Stimulated activated CD8-positive, alpha-beta memory T cell treated with anti-CD3 and anti-CD28 coated beads, Interleukin-7, amount 100 ng/mL, for 48 hours (primary cell): ENCODE data around the gene KAT6B.

Experiments used
- DNase-seq, 2 donors: peaks; one replicate each; pipeline ENCODE4 v3.0.0-alpha.2; 2020; ENCODE audit warnings: low read depth in 1 of 2; ENCODE audit errors: extremely low read depth in 1 of 2

Gene KAT6B

DNA sequence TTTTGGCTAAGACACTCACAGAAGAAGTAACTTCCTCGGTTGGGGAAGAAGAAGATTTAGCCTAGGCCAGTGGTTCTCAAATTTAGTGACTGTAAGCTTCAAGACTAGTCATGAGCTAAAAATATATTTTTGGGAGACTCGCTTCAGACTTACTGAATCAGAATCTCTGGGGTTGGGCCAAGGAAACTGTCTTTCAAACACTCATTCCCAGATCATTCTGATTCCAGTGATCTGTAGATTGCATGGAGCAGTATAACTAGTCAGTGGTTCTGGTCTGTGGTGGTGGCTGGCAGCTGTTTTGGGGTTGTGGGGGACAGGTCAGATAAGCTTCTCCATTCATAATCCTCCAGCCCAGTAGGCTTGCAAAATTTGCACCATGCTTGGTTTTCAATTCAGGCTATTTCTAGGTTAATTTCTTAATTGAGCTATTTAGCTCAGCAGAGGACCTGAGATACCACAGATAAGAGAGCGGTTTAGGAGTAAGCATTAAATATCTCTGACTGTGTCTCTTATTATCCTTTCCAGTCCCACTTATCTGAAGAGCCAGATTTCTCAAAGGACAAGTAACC, 3.8 kb upstream of the KAT6B start:
- no peak for DNase-seq

DNA sequence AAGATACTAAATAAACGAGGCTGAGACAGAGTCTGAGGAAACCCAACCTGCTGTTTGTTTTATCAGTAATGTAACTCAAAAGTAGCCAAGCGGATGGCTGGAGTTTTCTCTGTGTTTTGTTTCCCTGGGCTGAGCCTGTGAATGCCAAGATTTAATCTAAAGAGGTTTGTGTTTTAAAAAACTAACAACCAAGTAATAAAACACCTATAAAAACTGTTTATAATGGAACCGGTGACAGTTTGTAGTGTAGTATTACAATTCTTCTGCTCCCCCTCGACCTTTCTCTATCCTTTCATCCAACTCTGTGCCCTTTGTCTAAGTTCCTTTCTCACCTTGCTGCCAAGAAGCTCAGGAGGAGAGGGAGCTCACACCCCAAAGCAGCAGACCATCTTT, 2.6 kb upstream of the KAT6B start:
- DNase-seq = no peak

DNA sequence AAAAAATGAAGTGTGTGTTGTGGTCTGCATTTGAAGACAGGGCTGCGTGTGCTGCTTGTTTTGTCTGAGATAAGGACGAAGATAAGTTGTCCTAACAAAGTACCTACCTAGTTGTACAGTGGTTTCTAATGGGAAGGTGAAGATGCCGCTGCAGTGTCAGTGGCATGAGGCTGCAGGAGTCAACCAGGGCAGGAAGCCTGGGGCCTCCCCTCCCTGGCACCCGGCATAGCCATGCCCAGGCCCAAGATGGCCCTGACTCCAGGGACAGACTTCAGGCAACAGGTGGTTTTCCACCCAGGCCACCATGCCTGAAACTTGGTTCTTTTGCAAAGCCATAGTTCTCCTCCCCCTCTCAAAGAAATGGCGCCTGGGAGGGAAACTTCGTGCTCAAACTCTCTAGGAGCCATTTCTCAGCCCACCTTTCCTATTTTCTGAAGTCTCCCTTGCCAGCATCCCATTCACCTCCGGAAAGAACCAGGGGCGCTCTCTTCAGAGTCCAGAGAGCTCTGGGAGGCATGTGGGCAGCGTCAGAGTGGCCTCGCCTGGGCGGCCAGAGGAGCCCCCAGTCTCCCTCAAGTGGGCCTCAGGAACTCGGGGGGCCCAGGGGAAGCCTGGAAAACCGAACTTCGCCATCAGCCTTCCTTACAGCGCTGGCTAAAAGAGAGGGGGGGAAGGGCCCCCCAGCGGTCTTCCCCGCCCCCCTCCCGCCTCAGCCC, 2.1 kb upstream of the KAT6B start:
- no peak for DNase-seq

DNA sequence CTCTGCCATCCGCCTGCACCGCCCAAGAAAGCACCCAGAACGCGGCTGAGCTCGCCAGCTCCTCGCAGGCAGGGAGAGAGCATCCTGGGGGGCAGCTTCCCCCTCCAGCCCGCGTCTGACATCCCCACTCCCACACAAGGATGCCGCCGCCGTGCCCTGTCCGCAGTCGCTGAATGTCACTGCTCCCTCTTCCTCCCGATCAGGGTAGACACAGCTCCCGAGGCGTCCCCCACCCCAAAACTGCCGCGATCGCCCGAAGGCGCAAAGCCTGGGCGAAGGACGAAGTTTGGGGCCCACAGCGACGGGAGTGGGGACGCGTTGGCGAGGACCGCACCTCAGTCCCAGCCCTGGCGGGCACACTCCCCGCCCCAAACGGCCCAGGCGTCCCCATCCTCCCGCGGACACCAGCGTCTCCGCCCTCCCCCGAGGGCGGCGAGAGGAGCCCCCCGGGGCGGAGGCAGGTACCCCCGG, 1.5 kb upstream of the KAT6B start:
- peak; percentile 17 to 19 for DNase-seq

DNA sequence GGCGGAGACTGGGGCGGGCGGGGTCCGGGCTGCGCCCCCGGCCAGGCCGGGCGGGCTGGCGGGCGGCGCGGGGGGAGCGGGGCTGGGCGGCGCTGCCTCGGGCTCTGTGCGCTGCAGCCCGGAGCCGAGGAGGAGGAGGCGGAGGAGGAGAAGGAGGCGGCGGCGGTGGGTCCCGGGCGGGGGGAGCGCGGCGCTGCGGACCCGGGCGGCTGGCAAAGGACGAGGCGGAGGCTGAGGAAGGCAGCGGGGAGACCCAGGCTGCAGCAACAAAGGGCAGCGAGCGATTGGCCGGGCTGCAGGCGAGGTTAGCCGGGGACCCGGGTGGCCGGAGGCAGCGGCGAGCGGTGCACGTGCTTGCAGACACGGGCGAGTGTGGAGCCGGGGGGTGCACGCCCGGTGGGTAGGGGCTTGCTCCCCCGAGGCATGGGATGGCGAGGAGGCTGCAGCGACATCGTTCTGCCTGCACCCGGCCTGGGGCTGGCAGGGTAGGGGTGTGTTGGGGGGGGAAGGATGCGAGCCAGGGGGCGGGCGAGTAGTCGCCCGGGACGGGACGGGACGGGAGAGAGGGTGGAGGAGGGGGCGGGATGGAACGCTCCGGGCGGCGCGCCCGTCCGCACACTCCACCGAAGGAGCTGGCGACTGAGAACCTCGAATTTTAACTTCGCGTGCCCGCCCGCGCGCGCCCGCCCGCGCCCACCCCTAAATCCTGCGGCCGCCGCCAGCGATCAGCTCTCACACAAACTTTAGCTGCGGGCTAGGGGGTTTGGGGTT, 844 bp upstream of the KAT6B start:
- DNase-seq = peak; percentile 11 to 27

DNA sequence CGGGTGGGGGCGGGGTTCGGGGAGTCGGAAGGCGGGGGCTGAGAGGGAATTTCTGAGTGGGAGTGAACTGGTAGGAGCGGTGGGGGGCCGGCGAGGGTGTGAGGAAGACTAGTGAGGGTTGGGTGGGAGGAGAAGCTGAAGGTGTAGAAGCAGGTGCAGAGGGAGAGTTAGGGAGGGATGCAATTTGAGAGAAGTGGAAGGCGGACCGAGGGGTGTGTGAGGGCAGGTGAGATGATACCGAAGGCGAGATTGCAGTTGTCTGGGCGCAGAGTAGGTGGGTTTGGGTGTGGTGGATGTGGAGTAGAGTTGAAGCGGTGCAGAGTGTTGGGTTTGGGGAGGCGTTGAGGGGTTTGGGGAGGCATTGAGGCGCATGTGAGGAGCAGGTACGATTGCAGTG, 643 bp downstream of the KAT6B start:
- no peak for DNase-seq

DNA sequence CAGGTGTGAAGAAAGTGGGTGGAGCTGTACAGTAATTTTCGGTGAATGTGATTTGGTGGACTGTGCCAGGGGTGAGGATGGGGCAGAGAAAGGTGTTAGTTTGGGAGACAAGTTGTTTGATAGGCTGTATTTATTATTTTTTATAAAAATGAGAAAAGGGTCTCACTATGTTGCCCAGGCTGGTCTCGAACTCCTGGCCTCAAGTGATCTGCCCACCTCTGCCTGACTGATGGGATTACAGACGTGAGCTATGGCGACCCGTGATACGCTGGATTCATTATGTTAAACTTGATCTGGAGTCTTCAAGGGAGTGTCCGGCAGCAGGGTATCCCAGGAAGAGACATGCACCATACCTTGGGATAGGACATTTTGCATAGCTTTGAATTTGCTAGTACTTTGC, 1.3 kb downstream of the KAT6B start:
- DNase-seq = no peak

DNA sequence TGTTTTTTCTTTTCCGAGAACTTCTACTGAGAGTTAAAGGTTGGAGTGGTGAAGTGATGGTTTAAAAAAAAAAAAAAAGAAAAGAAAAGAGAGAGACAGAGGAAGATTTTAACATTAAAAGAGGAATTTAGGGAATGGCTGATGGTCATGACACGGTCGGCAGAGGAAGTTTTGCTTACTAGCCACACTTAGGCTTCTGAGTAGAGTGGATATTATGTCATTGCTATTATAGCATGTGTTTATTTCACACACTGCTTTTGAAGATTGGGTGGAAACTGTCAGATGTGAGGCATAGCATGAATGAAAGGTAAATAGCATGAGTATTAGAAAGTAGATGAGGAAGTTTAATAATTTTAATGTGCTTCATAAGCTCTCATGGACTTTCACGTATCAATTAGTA, 2.5 kb downstream of the KAT6B start:
- DNase-seq = no peak

DNA sequence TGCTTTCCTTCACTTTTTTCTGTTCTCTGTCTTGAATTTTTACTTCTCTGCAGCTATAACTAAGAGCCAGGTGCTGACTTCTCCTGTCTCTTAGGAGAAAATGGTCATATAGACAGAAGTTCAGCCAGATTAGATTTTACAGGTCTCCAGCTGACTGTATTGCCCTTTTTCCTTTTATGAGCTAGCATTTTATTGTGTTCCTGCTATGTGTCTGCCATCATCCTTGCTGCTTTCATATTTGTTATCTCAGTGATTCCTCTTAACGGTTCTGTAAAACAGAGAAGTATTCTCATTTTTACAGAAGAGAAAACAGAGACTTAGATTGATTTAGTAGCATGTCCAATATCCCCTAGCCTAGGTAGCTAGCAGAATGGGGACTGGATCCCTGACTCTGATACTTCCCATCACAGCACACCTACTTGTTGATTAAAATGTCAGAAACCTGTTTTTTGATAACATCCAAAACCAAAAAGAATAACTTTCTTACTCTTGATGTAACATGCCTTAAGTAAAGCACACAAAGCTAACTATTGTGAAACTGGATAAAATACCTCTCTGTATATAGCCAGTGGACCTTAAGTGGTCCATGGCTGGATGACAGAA, 5.2 kb downstream of the KAT6B start:
- no peak for DNase-seq

DNA sequence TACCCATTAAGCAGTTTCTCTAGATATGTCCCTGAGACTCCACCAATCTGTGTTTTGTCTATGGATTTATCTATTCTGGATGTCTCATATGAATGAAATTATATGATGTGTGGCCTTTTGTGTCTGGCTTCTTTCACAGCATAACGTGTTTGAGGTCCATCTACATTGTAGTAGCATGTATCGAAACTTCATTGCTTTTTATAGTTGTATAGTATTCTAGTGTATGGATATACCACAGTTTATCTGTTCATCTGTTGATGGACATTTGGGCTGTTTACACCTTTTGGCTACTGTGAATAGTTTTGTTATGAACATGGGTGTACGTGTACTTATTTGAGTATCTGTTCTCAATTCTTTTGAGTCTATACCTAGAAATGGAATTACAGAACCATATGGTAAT, 9.6 kb downstream of the KAT6B start:
- DNase-seq = no peak

DNA sequence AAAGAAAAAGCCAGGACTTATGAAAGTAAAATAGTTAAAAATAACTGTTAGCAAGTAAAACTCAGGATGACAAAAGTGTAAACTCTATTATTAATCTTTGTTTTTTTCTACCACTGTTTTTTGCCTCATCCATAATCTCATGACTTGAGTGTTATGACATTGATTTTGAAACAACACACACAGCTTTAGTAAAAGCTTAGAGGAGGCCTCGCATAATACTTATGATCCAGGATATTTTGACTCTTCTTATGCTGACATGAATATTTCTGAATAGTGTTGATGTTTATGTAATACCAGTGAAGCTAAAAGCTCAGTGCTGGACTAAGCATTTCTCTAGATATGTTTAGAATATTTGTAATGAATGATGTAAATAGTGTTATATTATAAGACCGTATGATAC, 10.5 kb downstream of the KAT6B start:
- no peak for DNase-seq

DNA sequence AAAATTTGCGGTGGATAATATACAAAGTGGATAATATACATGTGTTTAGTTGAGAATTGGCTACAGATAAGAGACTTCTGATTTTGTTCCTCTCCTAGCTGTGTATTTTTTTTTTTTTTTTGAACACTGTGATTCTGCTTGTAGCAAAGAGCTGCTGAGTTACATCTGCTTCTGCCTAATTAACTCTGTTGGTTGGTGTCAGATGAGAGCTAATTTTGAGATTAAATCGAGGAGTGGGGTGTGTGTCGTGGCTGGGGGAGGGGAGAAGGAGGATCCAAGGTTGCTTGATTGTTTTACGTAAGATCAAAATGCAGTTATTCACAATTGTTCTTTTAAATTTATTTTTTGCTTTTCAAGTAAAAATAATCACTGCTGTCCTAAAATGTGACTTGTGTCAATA, 11.3 kb downstream of the KAT6B start:
- DNase-seq = no peak

DNA sequence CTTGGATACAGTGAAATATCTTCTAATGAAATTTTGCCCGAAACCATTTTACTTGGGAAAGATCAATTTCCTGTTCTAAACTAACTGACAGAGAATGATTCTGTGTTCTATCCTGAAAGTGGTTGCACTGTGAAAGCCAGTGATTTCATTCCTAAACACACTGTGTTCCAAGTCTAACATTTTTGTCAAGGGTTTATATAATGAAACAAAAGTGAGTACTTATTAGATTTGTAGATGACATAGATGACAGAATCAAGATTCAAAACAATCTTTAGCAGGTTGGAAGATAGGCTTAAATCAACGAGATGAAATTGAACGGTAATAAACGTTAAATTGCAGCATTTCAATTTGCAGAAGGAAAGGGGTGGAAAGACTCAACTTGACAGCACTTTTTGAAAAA, 13.3 kb downstream of the KAT6B start:
- no peak for DNase-seq

DNA sequence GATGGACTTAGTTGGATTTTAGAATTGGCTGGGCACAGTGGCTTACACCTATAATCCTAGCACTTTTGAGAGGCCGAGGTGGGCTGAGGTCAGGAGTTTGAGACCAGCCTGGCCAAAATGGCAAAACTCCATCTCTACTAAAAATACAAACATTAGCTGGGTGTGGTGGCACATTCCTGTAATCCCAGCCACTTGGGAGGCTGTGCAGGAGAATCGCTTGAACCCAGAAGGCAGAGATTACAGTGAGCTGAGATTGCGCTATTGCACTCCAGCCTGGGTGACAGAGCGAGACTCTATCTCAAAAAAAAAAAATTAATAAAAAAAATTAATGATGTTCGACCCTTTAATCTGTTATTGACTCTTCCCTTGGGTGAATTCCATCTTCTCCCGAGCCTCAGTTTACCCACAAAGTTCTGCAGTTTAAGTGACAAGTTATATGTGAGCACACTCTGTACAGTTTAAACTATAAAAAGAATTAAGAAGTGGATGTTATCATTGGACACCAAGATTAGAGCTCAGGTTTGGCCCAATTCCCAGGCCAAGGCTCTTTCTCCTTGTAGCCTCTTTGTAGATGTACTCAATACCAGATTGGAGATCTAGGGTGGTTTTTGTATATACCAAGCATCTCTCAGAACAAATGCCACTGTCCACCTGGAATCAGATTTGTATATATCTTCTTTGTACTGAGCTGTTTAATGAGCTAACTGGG, 15.0 kb downstream of the KAT6B start:
- no peak for DNase-seq

DNA sequence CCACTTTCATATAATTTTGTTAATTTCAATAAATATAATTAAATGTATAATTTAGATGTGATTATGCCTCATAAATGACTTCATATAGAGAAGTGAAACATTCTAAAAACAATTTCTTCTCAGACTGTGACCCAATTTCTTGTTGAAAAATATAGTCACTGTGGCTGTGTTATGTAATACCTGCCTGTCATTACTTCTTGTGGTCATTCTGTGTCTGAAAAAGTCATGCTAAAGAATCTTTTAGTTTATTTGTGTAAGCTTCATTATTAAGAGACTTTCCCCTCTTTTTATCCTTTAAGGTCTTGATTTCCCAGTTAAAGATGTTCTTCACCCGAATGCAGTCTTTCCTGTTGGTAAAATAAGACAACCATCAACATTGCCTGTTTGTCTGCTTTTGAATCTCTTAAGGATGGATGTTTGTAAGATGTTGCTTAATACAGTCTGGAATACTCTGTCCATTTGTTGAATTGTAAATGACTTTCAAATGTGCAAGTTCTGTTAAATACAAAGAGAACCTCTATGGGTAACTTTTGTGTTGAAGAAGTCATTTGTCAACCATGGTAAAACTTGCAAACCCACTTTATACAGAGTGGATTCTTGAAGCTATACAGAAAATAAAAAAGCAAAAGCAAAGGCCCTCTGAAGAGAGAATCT, 16.0 kb downstream of the KAT6B start:
- no peak for DNase-seq

DNA sequence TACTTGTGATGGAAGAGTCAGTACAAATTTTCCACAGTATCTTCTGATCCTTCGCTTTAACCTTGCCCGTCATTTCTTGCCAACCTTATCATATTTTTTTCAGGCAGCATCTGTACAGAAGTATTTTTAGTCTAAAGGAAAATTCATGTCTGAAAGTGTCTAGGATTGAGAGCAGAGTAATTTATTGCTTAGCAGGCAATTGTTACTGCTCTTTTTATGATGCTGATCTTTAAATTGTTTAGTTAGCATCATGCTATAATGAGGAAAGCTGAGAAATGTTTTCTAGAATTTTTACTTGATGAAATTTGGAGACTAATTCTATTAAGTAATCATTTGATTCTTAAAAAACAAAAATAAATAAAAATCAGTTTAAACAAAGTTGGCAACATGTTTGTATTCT, 20.6 kb downstream of the KAT6B start:
- no peak for DNase-seq

DNA sequence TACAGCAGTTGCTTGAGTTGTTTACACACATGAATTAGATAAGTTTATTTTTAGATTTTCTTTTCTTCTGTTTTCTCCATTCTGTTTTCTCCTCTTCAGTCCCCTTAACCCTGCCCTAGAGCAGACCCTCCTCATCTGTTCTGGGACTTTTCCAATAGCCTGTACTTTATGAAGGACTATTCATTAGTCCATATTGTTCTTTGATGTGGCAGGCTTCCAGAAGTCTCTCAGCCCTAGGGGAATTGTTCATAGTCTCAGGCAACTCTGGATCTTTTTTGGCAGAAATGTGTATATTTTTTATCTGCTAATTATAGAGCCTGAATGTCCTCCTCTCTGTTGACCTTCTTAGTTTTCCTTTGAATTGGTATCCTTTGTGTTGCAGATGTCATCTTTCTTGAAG, 25.4 kb downstream of the KAT6B start:
- no peak for DNase-seq

DNA sequence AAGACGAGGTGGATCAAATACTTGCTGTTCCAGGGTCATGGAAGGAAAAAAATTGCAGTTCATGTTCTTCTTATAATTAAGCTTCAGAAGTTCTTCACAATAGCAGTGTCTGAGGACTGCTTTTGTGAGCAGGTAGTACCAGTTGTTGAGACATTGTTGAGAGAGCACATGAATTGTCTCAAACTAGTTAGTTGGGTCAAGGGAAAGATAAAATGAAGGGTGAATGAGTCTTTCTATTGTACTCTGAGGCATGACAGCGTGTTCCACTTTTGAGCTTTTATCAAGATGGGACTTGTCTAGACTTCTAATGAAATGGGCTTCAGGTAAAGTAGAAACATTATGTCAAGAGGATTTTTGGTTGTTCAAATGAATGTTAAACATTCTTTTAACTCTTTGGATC, 26.0 kb downstream of the KAT6B start:
- no peak for DNase-seq

DNA sequence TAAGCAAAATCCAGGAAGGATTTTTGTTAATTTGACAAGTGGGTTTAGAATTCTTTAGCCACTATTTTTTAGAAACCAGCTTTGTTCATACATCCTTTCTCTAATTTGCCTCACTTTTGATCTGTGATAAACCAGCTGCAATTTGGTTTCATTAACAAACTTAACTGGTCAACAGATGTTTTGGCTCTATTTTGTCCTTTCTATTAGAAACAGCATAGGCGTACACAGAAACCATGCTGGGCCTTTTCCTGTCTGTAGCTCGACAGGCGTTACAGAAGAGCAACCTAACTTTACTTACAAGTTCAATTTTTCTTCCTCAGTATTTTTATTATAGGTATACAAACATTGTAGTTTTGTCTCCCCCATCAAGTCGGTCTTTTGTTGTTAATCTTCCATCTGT, 28.2 kb downstream of the KAT6B start:
- no peak for DNase-seq

DNA sequence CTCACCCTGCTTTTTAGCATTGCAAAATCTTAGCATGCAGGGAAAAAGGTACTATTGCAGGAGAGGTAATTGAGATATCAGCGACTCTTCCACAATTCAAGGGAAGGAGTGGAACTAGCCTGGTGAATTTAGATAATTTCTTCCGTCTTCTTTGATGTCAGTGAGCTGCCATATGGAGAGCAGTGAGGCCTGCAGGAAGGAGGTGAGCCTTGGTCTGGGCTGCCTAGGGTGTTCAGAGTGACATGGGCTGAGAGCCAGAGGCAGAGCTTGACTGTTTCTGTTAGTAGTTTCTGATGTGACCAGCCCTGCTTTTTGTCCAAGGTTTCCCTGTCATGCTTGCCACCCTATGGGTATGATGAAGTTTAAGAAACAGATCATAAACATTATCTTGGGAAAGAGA, 28.6 kb downstream of the KAT6B start:
- no peak for DNase-seq

DNA sequence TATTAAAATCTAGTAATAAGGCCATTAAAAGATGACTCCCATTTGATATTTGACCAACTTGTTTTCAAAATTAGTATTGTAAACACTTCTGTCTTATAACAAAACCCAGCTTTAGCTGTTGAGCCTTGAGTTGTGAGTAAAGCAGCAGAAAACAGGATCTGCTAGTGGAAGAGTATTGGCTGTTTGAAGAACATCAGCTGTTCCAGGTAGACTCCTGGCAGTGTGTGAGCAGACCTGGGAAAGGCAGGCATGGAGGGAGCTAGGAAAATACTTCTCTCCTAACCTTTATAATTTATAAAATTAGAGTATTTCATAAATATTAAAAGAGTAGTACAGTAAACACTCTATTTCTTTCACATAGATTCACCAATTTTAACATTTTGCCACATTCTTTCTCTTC, 29.0 kb downstream of the KAT6B start:
- no peak for DNase-seq
